ENCODE data around the gene CDKN2A. TPM values are rescaled to one million over a fixed set of nuclear protein-coding genes. Genes with fewer than 3 reads are reported as not detected.

CDKN2A gene
- total and polyA plus RNA-seq, 2 donors (not counting 1 experiment from before 2014, with no cell fraction given) = 6.4 to 11.7 TPM

GRCh38 chr9:22033012-22033630 lies 38.9 kb upstream of the CDKN2A start:
- 91% methylated on average over 4 of the region's 8 CpGs for WGBS (ENCODE audit: insufficient coverage)
- POLR2A ChIA-PET = no interaction called here

More at GRCh38 chr9:22033012-22033630, 38.9 kb upstream of the CDKN2A start:
- intact Hi-C loops (cut with micrococcal nuclease) = no loop called here
- Histone ChIP-seq H2AFZ (ENCODE audit: insufficient read depth, low read depth, low read length, poor library complexity, severe bottlenecking) (no peak overlapping the region), H3K27me3 (replicated peaks in 1 of 4; ENCODE audit: control extremely low read depth in 1 of 4, control insufficient read depth in 3 of 4, insufficient read depth in 4 of 4, low read length in 3 of 4) (no peaks in the 10 kb centered on the region), H3K4me3 (ENCODE audit: control extremely low read depth in 1 of 5, extremely low read depth in 1 of 5, insufficient read depth in 1 of 5, low read depth in 2 of 5, low read length in 4 of 5) (no peak overlapping the region), H3K9me3 (ENCODE audit: control extremely low read depth in 1 of 3, control insufficient read depth in 2 of 3, insufficient read depth in 1 of 3, low read length in 2 of 3) (no peaks in the 10 kb centered on the region), H4K20me1 (ENCODE audit: control insufficient read depth, insufficient read depth, low read length, poor library complexity, severe bottlenecking) (no peaks in the 10 kb centered on the region), H3K9ac (ENCODE audit: low read length) (no peak overlapping the region), H3K79me2 (ENCODE audit: control insufficient read depth, insufficient read depth, low read length) (no peaks in the 10 kb centered on the region), H3K4me2 (replicated peaks; ENCODE audit: low read depth, low read length, poor library complexity, severe bottlenecking) (no peak overlapping the region), H3K27ac (ENCODE audit: low read length in 2 of 2) (no peak overlapping the region), H3K36me3 (replicated peaks in 1 of 2; ENCODE audit: control extremely low read depth in 1 of 2, control insufficient read depth in 1 of 2, extremely low read depth in 1 of 2, insufficient read depth in 2 of 2, low read length in 1 of 2) (no peaks in the 10 kb centered on the region), H3K4me1 (ENCODE audit: control insufficient read depth in 2 of 2, insufficient read depth in 2 of 2, low read length in 2 of 2) (peaks cover 3 to 6% of the 10 kb centered on the region in 2 donors)
- H3K27ac Mint-ChIP-seq = no peak overlapping the region
- TF ChIP-seq CTCF (IDR thresholded peaks at IDR 0.05) (no peak), EZH2 (IDR thresholded peaks at IDR 0.05; ENCODE audit: borderline replicate concordance, insufficient read depth, low read depth, low read length, poor library complexity, severe bottlenecking) (no peak)
- DNase-seq = no peak
- CTCF ChIA-PET = interaction anchor here (0.7 to 4.0 kb wide), 3 partner anchors 24 to 220 kb away, joined by 3 to 18 read pairs (median 8); partner anchors contain the start of gene CDKN2B
- peaks cover 8% of the 10 kb centered on the region for H3K4me1 Mint-ChIP-seq
- H3K9me3 Mint-ChIP-seq (ENCODE audit: insufficient read depth) = no peaks in the 10 kb centered on the region
- no peaks in the 10 kb centered on the region for H3K27me3 Mint-ChIP-seq
- no peak overlapping the region for H3K4me3 Mint-ChIP-seq
- no peak for ATAC-seq (ENCODE audit: low read depth)
